ENCODE measurements around the gene DMRTC2. TPM values are rescaled to one million over a fixed set of nuclear protein-coding genes. Genes with fewer than 3 reads are reported as not detected.

The DMRTC2 gene
- total and polyA plus RNA-seq, 7 experiments from 2014 or later: 0.12 TPM; not detected in 6

DNA sequence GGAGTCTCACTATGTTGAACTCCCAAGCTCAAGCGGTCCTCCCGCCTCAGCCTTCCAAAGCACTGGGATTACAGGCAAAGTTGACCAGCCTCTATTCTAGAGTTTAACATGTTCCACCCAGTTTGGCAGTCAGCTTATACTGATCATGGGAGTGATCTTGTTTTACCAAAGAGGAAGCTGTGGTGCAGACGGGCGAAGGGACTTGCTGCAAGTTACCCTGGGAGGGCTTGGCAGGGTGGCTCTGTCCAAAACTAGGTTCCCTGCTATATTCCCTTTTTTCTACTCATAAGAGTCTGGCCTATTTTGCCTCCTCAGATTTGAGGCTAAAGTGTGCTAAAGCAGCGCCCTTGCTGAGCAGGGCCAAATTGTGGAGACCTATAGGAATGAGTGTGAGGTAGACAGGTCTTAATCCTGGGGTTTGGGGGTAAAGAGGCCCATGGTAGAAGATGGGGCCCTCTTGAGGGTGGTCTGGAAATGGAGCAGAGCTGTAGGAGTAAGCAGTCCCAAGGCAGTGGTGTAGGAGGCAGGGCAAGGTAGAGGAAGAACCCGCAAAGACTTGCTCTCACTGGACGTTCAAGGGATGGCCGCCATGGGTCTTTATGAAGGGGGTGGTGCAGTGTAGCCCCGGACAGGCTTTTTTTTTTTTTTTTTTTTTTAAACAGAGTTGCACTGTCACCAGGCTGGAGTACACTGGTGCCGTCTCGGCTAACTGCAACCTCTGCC lies 18.5 kb downstream of the DMRTC2 start:
- H3K27me3 ChIP-seq (ENCODE audit: control insufficient read depth in 2 of 2, insufficient read depth in 2 of 2, low read length in 2 of 2): no peaks in the 10 kb centered on the region
- DNase-seq (no peak), ATAC-seq (no peak)
- H3K4me3 ChIP-seq (ENCODE audit: low read length): no peak overlapping the region
- H3K4me1 ChIP-seq (ENCODE audit: control insufficient read depth in 2 of 2, insufficient read depth in 2 of 2, low read length in 2 of 2): peaks cover 44 to 54% of the 10 kb centered on the region in 2 donors
- H3K36me3 ChIP-seq (ENCODE audit: control insufficient read depth in 2 of 3, insufficient read depth in 3 of 3, low read length in 3 of 3): peaks cover 16 to 56% (median 16%) of the 10 kb centered on the region in 3 experiments
- ChIA-PET CTCF (interaction anchor here (1.3 to 1.5 kb wide), 3 partner anchors 8 to 10 kb away, joined by 4 to 8 read pairs (median 4); no protein-coding TSS in a partner anchor), POLR2A (interaction anchor here (0.8 to 10.0 kb wide), 7 partner anchors 8 to 95 kb away, joined by 3 to 220 read pairs (median 3); partner anchors contain the start of gene ARHGEF1)
- intact Hi-C loops (cut with micrococcal nuclease): no loop called here
- H3K27ac Mint-ChIP-seq: peak overlapping the region; percentile 73 to 93 (median 81)
- no peaks in the 10 kb centered on the region for H3K27me3 Mint-ChIP-seq
- peaks cover 42 to 70% (median 60%) of the 10 kb centered on the region in 7 donors for H3K4me1 Mint-ChIP-seq
- peak overlapping the region in 7 of 10 donors; percentile 13 to 93 (median 86) for H3K4me3 Mint-ChIP-seq
- peaks cover 9 to 50% (median 24%) of the 10 kb centered on the region in 5 donors for H3K36me3 Mint-ChIP-seq
- H3K27ac ChIP-seq (ENCODE audit: low read depth, low read length): peak overlapping the region; percentile 89
- no peaks in the 10 kb centered on the region for H3K9me3 Mint-ChIP-seq
- H3K9me3 ChIP-seq (ENCODE audit: control insufficient read depth in 2 of 3, low read length in 3 of 3): no peaks in the 10 kb centered on the region

DNA sequence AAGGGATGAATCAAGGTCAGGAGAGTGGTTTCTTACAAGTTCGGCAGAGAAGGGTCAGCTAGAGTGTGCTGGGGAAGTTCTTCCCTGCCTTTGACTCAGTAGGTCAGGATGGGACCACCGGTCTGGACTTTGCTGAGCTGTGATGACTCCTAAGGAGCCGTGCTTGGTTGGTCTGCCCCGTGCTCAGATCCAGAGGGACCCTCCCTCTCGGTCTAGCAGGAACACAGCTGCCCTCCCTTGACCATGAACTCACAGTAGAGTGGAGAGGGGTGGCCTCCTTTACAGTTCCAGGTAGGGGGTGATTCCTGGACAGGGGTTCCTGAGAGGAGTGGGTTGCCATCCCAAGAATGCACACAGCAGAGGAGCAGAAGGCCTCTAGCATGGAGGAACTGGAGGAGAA lies 19.5 kb downstream of the DMRTC2 start:
- Histone ChIP-seq H3K4me1 (ENCODE audit: control insufficient read depth in 2 of 2, insufficient read depth in 2 of 2, low read length in 2 of 2) (peaks cover 47 to 59% of the 10 kb centered on the region in 2 donors), H3K9me3 (ENCODE audit: control insufficient read depth in 2 of 3, low read length in 3 of 3) (no peaks in the 10 kb centered on the region), H3K27me3 (ENCODE audit: control insufficient read depth in 2 of 2, insufficient read depth in 2 of 2, low read length in 2 of 2) (no peaks in the 10 kb centered on the region), H3K27ac (ENCODE audit: low read depth, low read length) (peak overlapping the region; percentile 38), H3K36me3 (ENCODE audit: control insufficient read depth in 2 of 3, insufficient read depth in 3 of 3, low read length in 3 of 3) (peaks cover 16 to 66% (median 18%) of the 10 kb centered on the region in 3 experiments), H3K4me3 (ENCODE audit: low read length) (no peak overlapping the region)
- Mint-ChIP-seq H3K27ac (peak overlapping the region in 8 of 9 donors; percentile 43 to 93 (median 84)), H3K4me1 (peaks cover 42 to 76% (median 67%) of the 10 kb centered on the region in 7 donors), H3K27me3 (no peaks in the 10 kb centered on the region), H3K4me3 (peak overlapping the region in 4 of 10 donors; percentile 5 to 86 (median 53)), H3K9me3 (no peaks in the 10 kb centered on the region), H3K36me3 (peaks cover 9 to 52% (median 24%) of the 10 kb centered on the region in 5 donors)
- intact Hi-C loops (cut with micrococcal nuclease): no loop called here
- no peak for DNase-seq
- no peak for ATAC-seq
- ChIA-PET CTCF (interaction anchor here (0.8 to 1.2 kb wide), 2 partner anchors 9 to 22 kb away, joined by 3 read pairs; no protein-coding TSS in a partner anchor), POLR2A (interaction anchor here (1.0 to 10.0 kb wide), 8 partner anchors 9 to 94 kb away, joined by 3 to 220 read pairs (median 3); partner anchors contain the start of genes ARHGEF1 and CD79A)

DNA sequence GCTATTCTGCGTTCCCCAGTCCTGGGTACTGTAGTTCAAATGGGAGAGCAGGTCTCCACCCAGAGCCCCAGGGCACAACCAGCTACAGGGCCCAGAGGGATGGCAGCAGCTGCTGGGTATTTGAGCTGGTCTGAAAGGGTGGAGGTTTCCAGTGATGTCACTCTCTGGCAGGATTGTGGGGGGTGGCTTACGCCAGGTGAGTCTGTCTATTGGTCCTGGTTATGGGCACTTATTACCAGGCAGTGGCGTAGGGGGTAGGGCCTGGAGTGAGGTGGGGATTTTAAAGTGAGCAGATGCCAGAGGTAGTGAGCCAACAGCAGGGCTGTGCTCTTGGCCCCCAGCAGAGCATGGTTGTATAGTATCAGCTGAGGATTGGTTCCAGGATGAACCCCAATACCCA lies 21.4 kb downstream of the DMRTC2 start:
- ATAC-seq: no peak
- POLR2A ChIA-PET: interaction anchor here (0.7 to 10.0 kb wide), 4 partner anchors 9 to 1435 kb away, joined by 3 to 220 read pairs (median 6); partner anchors contain the start of gene ARHGEF1
- DNase-seq: no peak

DNA sequence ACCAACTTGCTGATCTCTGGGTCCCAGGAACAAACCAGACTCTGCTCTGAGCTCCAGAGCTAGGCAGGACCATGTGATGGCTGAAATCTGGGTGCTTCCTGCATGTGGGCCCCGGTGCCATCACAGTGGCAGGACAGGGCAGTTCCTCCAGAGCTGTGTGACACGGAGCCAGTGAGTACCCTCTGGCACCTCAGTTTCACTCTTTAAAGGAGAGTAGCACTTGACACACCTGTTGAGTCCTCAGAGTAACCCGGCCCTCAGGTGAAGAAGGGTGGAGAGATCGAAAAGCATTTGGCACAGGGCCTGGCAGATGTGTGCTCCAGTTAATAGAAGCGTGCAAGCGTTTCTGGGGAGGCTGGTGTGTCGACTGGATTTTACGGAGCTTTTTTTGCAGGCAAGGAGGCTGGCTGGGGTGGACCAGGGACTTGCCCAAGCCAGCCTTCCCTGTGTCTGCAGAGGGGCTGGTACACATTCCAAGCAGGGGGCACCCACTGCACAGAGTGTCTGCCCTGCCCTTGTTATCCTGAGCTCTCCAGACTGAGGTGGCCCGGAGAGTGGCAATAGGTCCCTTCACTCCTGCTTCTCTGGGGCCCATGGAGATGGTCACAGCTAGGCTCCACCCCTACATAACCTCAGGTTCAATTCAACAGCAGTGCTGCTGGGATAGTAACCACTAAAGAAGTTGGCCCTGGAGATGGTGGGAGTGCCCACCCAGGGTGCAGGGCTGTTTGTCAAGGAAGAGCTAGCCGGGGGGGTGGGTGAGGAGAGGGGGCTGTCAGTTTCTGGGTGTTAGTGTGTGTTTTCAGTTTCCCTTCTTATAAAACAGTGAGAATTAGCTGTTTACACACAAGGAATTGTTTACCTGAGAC lies 23.5 kb downstream of the DMRTC2 start:
- no peaks in the 10 kb centered on the region for H3K9me3 ChIP-seq (ENCODE audit: control insufficient read depth in 2 of 3, low read length in 3 of 3)
- Mint-ChIP-seq H3K4me3 (peak overlapping the region in 5 of 10 donors; percentile 3 to 63 (median 36)), H3K27me3 (no peaks in the 10 kb centered on the region), H3K36me3 (peaks cover 5 to 41% (median 23%) of the 10 kb centered on the region in 5 donors), H3K4me1 (peaks cover 46 to 86% (median 77%) of the 10 kb centered on the region in 7 donors), H3K9me3 (no peaks in the 10 kb centered on the region), H3K27ac (peak overlapping the region; percentile 76 to 95 (median 89))
- POLR2A ChIA-PET: interaction anchor here (0.6 to 11.3 kb wide), 4 partner anchors 9 to 75 kb away, joined by 3 to 565 read pairs (median 4); partner anchors contain the start of genes ARHGEF1 and RPS19
- ATAC-seq: no peak
- CTCF ChIA-PET: interaction anchor here (1.1 kb wide), 1 partner anchor 75 kb away, joined by 3 read pairs; no protein-coding TSS in a partner anchor
- peak overlapping the region; percentile 52 for H3K27ac ChIP-seq (ENCODE audit: low read depth, low read length)
- peaks cover 58 to 66% of the 10 kb centered on the region in 2 donors for H3K4me1 ChIP-seq (ENCODE audit: control insufficient read depth in 2 of 2, insufficient read depth in 2 of 2, low read length in 2 of 2)
- H3K27me3 ChIP-seq (ENCODE audit: control insufficient read depth in 2 of 2, insufficient read depth in 2 of 2, low read length in 2 of 2): no peaks in the 10 kb centered on the region
- H3K4me3 ChIP-seq (ENCODE audit: low read length): no peak overlapping the region
- no peak for DNase-seq
- H3K36me3 ChIP-seq (ENCODE audit: control insufficient read depth in 2 of 3, insufficient read depth in 3 of 3, low read length in 3 of 3): peaks cover 16 to 56% (median 20%) of the 10 kb centered on the region in 3 experiments
- intact Hi-C loops (cut with micrococcal nuclease): no loop called here

More for the DNA sequence above, 21.4 kb downstream of the DMRTC2 start:
- H3K27ac Mint-ChIP-seq: peak overlapping the region in 8 of 9 donors; percentile 32 to 91 (median 74)
- peaks cover 47 to 88% (median 77%) of the 10 kb centered on the region in 7 donors for H3K4me1 Mint-ChIP-seq
- no peak overlapping the region for H3K4me3 ChIP-seq (ENCODE audit: low read length)
- H3K4me3 Mint-ChIP-seq: peak overlapping the region in 5 of 10 donors; percentile 3 to 48 (median 31)
- peaks cover 58 to 66% of the 10 kb centered on the region in 2 donors for H3K4me1 ChIP-seq (ENCODE audit: control insufficient read depth in 2 of 2, insufficient read depth in 2 of 2, low read length in 2 of 2)
- H3K36me3 ChIP-seq (ENCODE audit: control insufficient read depth in 2 of 3, insufficient read depth in 3 of 3, low read length in 3 of 3): peaks cover 16 to 76% (median 26%) of the 10 kb centered on the region in 3 experiments
- peak overlapping the region; percentile 54 for H3K27ac ChIP-seq (ENCODE audit: low read depth, low read length)
- peaks cover 9 to 51% (median 26%) of the 10 kb centered on the region in 5 donors for H3K36me3 Mint-ChIP-seq
- no peaks in the 10 kb centered on the region for H3K27me3 ChIP-seq (ENCODE audit: control insufficient read depth in 2 of 2, insufficient read depth in 2 of 2, low read length in 2 of 2)
- intact Hi-C loops (cut with micrococcal nuclease): no loop called here
- no peaks in the 10 kb centered on the region for H3K9me3 Mint-ChIP-seq
- no peaks in the 10 kb centered on the region for H3K9me3 ChIP-seq (ENCODE audit: control insufficient read depth in 2 of 3, low read length in 3 of 3)
- CTCF ChIA-PET: interaction anchor here (0.7 kb wide), 1 partner anchor 253 kb away, joined by 3 read pairs; no protein-coding TSS in a partner anchor
- no peaks in the 10 kb centered on the region for H3K27me3 Mint-ChIP-seq

DNA sequence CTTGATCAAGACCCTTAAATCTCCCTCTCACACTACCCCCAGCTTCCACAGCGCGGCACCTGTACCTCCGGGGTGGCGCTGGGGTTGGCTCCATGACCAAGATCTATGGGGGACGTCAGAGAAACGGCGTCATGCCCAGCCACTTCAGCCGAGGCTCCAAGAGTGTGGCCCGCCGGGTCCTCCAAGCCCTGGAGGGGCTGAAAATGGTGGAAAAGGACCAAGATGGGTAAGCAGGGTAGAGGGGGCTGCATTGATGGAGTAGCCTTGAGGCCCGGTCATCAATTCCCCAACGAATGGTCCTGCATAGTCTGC lies 24.1 kb downstream of the DMRTC2 start:
- intact Hi-C loops (cut with micrococcal nuclease): no loop called here

More for the DNA sequence above, 24.1 kb downstream of the DMRTC2 start:
- peaks cover 5 to 37% (median 19%) of the 10 kb centered on the region in 5 donors for H3K36me3 Mint-ChIP-seq
- Histone ChIP-seq H3K27me3 (ENCODE audit: control insufficient read depth in 2 of 2, insufficient read depth in 2 of 2, low read length in 2 of 2) (no peaks in the 10 kb centered on the region), H3K27ac (ENCODE audit: low read depth, low read length) (peak overlapping the region; percentile 52), H3K36me3 (ENCODE audit: control insufficient read depth in 2 of 3, insufficient read depth in 3 of 3, low read length in 3 of 3) (peaks cover 14 to 50% (median 20%) of the 10 kb centered on the region in 3 experiments), H3K9me3 (ENCODE audit: control insufficient read depth in 2 of 3, low read length in 3 of 3) (no peaks in the 10 kb centered on the region), H3K4me3 (ENCODE audit: low read length) (no peak overlapping the region), H3K4me1 (ENCODE audit: control insufficient read depth in 2 of 2, insufficient read depth in 2 of 2, low read length in 2 of 2) (peaks cover 61 to 69% of the 10 kb centered on the region in 2 donors)
- no peaks in the 10 kb centered on the region for H3K27me3 Mint-ChIP-seq
- peak overlapping the region in 1 of 10 donors; percentile 28 for H3K4me3 Mint-ChIP-seq
- no peaks in the 10 kb centered on the region for H3K9me3 Mint-ChIP-seq
- CTCF ChIA-PET: interaction anchor here (1.1 kb wide), 1 partner anchor 74 kb away, joined by 3 read pairs; no protein-coding TSS in a partner anchor
- POLR2A ChIA-PET: interaction anchor here (0.6 to 11.3 kb wide), 3 partner anchors 9 to 75 kb away, joined by 3 to 565 read pairs (median 5); partner anchors contain the start of genes ARHGEF1 and RPS19
- no peak for ATAC-seq
- peak overlapping the region; percentile 26 to 95 (median 83) for H3K27ac Mint-ChIP-seq
- DNase-seq: no peak
- H3K4me1 Mint-ChIP-seq: peaks cover 44 to 86% (median 75%) of the 10 kb centered on the region in 7 donors
